HepG2 (cell line): Measurements from ENCODE around the gene BNC1.

Experiments used
- NCOR1 ChIP-seq: fragments of 200-600 bp; sonication (generic); IDR thresholded peaks from 2 replicates; pipeline ENCODE4 v1.7.0; 2017; ENCODE audit warnings: antibody characterized with exemption, low read length, borderline replicate concordance
- NR2C2 ChIP-seq: sonication (generic); formaldehyde crosslinking; IDR thresholded peaks from 2 replicates; pipeline ENCODE4 v1.4.0; 2020; ENCODE audit warnings: missing genetic modification reagents, mild to moderate bottlenecking, moderate library complexity, borderline replicate concordance
- SRSF4 ChIP-seq: fragments of 200-400 bp; formaldehyde crosslinking; IDR thresholded peaks from one replicate; pipeline ENCODE4 v1.6.1; 2018; ENCODE audit warnings: mild to moderate bottlenecking, low read depth, low read length, moderate library complexity; ENCODE audit not compliant: poor library complexity, severe bottlenecking
- TCF7 ChIP-seq: sonication (generic); IDR thresholded peaks from 2 replicates; pipeline ENCODE4 v1.6.1; 2016; ENCODE audit warnings: antibody characterized with exemption, low read depth
- ZNF382 ChIP-seq: sonication (generic); formaldehyde crosslinking; IDR thresholded peaks from 2 replicates; pipeline ENCODE4 v1.5.0; 2020; ENCODE audit warnings: missing genetic modification reagents, mild to moderate bottlenecking, borderline replicate concordance
- ZNF598 ChIP-seq: sonication (generic); formaldehyde crosslinking; IDR thresholded peaks from 2 replicates; pipeline ENCODE4 v1.5.1; 2020; ENCODE audit warnings: mild to moderate bottlenecking, missing genetic modification reagents, borderline replicate concordance
- TF ChIP-seq, protein P1 (sequence below): sonication (generic); formaldehyde crosslinking; IDR thresholded peaks from 2 replicates; pipeline ENCODE4 v1.5.0; 2020; ENCODE audit warnings: mild to moderate bottlenecking, low read depth, missing genetic modification reagents, borderline replicate concordance
- TF ChIP-seq, protein P2 (sequence below): sonication (generic); formaldehyde crosslinking; IDR thresholded peaks from 2 replicates; pipeline ENCODE4 v1.4.0; 2020; ENCODE audit warnings: mild to moderate bottlenecking, missing genetic modification reagents, borderline replicate concordance

DNA sequence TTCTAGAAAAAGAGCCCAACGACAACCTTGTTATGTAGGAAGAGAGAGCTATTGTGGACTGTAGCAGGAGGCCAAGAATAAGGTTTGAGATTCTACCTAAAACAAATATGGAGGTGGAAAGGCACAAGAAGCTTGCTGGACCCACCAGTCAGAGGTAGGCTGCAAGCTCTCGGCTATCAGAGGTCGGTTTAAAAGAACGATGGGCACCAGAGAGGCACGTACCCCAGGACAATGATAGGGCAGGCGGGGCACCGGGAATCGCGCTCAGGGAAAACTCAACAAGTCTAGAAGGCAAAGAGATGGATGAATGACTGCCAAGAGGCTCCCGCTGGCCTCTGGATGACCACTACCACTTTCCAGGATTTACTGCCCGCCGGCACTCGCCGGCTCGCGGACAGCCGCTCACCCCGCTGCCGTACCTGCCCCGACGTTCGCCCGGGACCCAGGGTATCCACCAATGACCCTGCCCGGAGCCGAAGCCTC is 77.9 kb downstream of the BNC1 start:
- TF ChIP-seq, protein P1, sequence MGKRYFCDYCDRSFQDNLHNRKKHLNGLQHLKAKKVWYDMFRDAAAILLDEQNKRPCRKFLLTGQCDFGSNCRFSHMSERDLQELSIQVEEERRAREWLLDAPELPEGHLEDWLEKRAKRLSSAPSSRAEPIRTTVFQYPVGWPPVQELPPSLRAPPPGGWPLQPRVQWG, result no peak
- TF ChIP-seq NCOR1, result no peak
- no peak for TF ChIP-seq TCF7
- no peak for TF ChIP-seq ZNF382 (CRISPR knock-in tag)
- no peak for TF ChIP-seq ZNF598 (CRISPR knock-in tag)
- TF ChIP-seq SRSF4, result no peak
- no peak for TF ChIP-seq NR2C2 (CRISPR knock-in tag)
- TF ChIP-seq, protein P2, sequence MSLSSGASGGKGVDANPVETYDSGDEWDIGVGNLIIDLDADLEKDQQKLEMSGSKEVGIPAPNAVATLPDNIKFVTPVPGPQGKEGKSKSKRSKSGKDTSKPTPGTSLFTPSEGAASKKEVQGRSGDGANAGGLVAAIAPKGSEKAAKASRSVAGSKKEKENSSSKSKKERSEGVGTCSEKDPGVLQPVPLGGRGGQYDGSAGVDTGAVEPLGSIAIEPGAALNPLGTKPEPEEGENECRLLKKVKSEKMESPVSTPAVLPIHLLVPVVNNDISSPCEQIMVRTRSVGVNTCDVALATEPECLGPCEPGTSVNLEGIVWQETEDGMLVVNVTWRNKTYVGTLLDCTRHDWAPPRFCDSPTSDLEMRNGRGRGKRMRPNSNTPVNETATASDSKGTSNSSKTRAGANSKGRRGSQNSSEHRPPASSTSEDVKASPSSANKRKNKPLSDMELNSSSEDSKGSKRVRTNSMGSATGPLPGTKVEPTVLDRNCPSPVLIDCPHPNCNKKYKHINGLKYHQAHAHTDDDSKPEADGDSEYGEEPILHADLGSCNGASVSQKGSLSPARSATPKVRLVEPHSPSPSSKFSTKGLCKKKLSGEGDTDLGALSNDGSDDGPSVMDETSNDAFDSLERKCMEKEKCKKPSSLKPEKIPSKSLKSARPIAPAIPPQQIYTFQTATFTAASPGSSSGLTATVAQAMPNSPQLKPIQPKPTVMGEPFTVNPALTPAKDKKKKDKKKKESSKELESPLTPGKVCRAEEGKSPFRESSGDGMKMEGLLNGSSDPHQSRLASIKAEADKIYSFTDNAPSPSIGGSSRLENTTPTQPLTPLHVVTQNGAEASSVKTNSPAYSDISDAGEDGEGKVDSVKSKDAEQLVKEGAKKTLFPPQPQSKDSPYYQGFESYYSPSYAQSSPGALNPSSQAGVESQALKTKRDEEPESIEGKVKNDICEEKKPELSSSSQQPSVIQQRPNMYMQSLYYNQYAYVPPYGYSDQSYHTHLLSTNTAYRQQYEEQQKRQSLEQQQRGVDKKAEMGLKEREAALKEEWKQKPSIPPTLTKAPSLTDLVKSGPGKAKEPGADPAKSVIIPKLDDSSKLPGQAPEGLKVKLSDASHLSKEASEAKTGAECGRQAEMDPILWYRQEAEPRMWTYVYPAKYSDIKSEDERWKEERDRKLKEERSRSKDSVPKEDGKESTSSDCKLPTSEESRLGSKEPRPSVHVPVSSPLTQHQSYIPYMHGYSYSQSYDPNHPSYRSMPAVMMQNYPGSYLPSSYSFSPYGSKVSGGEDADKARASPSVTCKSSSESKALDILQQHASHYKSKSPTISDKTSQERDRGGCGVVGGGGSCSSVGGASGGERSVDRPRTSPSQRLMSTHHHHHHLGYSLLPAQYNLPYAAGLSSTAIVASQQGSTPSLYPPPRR (CRISPR knock-in tag), result no peak
